Measurements from ENCODE around the gene SVOP.

DNA sequence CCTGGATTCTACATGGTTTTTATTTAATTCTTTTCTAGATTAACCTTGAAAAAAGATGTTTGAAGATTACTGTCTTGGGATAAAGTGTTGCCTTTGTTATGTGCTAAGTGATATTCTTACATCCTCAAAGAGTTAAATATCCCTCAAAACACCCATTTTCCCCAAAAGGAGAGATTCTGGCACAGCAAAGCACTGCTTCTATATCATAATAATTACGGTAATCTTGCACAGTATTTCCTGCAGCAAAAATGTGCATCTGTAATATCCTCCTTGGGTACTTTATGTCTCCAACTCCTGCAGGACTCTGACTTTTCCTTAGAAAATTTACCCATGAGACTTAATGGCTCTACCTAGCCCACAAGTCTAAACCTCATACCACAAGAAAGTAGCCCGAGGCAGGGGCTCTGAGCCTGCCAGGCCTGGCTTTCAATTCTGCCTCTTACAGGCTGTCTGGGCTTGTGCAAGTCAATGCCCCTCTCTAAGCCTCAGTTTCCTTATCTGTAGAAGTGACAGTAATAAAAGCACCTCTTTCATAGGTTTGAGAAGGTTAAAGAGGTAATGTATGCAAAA, 45.8 kb downstream of the SVOP start:
- TF ChIP-seq CTCF (IDR thresholded peaks at IDR 0.05; ENCODE audit: low read depth, low read length): no peak
- no peak for TF ChIP-seq EZH2phosphoT487 (IDR thresholded peaks at IDR 0.05; ENCODE audit: low read depth)
